Hematopoietic multipotent progenitor cell treated with erythropoietin and hydrocortisone succinate and interleukin-3 and kit ligand, for 8 days (in vitro differentiated cells): Measurements from ENCODE around the gene TMBIM6.
A peak's percentile ranks its signal among the peaks of the same experiment; 100 is the strongest.
"Not testable (repeated sequence)": the region's sequence is repeated elsewhere in the genome, so short reads cannot be mapped to it uniquely, and the experiment has no call there.

Experiments
- DNase-seq: peaks from one replicate; pipeline ENCODE4 v3.0.0-alpha.2; 2015

TMBIM6 gene, protein sequence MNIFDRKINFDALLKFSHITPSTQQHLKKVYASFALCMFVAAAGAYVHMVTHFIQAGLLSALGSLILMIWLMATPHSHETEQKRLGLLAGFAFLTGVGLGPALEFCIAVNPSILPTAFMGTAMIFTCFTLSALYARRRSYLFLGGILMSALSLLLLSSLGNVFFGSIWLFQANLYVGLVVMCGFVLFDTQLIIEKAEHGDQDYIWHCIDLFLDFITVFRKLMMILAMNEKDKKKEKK

DNA sequence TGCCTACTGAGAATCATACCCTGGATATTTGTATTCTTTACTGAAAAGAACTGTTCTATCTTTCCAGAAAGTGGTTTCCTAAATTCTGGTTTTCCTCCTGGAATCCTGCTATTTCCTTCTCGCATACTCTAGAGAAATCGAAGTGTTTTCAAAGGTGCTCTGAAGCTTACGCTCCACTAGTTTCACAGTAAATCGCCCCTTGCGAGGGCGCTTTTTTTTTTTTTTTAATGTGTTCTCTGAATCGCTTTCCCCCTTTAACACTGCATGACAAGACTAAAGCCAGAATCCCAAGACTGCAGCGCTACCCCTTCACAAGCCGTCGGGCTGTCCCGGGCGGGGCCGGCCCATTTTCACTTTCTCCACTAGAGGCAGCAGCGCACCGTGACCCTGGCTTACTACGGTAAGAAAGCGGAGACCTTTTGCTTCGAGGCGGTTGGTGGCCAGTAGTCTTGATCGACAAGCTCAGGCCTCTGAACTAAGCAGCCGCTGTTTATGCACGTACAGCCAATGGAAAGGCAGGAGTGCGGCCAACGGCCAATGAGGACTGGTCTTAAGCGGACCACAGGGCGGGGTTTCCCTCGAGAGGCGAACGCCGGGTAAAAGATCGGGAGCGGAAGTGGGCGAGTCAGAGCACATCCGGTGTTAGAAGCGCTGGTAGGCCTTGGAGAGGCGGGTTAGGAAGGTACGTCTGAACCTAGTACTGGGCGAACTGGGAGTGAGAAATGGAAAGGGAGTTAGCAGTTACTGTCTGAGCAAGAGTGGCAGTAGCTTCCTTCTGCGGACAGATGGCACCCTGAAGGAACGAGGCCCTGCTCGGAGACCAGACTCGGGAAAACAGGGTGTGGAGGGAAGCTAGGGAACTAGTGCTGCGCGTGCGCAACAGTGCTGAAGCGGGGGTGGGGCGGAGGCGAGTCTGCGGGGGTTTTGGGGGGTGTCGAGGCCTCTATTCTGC, at the start of gene TMBIM6:
TSS of gene TMBIM6 (plus strand) at position 628 of the 952 bp plus-strand sequence. CDS start 10,937 bp downstream, outside the sequence.
- DNase-seq, result peak; percentile 100

DNA sequence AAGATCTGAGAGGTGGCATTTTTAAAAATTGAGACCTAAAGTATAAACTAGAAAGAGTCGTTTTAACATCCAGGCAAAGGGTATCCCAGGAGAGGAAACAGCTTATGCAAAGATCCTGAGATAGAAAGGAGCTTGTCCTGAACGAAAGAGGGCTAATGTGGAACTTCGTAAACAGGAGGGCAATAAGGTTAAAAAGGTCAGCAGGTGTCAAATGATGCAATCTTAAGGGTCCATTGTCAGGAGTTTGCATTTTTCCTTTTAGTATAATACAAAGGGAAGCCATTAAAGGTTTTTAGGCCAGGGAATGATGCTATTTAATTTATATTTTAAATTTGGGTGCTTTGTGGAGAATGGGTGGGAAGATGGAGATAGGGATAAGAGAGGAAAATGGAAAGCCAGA, 48.5 kb upstream of the TMBIM6 start:
- no peak for DNase-seq

DNA sequence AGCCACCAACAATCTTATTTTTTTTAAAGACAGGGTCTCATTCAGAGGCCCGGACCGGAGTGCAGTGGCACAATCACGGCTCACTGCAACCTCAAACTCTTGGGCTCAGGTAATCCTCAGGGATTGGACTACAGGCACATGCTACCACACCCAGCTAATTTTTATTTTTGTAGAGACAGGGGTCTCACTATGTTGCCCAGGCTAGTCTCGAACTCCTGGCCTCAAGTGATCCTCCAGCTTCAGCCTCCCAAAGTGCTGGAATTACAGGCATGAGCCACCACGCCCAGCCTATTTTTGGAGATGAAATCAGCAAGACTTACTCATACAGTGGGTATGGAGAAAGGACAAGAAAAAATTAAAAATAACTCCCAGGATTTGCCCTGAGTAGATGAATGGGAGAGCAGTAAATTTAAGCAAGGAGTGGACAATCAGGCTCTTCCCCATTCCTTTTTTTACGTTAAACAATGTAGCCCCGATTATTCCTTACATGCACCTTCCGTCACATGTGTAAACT, 47.4 kb upstream of the TMBIM6 start:
- no peak for DNase-seq

DNA sequence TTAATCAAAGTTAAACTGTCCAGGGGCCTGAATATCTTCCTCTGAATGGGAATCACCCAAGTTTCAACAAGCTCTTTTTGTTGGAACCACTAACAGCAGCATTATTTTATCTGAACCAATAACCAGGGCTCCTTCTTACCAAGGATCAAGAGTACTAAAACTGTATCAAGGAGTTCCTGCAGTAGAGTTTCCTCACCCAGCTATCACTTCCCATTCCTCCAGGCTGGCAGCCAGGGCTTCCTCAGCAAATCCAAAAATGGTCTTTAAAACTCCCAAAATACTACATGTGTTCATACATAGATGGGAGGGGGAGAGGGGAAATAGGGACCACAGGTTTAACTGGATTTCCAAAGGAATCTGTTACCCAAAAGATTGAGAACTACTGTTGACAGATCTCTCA, 44.6 kb upstream of the TMBIM6 start:
- no peak for DNase-seq

DNA sequence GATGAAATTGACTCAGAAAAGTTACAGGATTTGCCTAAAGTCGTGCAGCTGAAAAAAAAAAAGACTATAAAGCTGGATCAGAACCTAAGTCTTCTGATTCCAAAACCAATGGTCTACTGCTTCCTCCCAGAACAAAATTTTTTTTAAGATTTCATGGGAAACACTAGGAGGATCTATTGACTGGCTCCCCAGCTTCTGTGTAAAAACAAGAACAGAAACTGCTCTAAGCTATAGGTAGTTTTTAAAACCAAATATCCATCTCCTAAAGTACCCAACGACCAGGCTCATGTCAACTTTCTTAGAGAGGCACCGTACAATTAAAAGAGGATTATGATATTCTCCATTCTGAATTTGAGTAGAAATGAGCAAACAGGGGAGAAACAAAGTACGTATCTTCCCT, 43.5 kb upstream of the TMBIM6 start:
- DNase-seq, result no peak

DNA sequence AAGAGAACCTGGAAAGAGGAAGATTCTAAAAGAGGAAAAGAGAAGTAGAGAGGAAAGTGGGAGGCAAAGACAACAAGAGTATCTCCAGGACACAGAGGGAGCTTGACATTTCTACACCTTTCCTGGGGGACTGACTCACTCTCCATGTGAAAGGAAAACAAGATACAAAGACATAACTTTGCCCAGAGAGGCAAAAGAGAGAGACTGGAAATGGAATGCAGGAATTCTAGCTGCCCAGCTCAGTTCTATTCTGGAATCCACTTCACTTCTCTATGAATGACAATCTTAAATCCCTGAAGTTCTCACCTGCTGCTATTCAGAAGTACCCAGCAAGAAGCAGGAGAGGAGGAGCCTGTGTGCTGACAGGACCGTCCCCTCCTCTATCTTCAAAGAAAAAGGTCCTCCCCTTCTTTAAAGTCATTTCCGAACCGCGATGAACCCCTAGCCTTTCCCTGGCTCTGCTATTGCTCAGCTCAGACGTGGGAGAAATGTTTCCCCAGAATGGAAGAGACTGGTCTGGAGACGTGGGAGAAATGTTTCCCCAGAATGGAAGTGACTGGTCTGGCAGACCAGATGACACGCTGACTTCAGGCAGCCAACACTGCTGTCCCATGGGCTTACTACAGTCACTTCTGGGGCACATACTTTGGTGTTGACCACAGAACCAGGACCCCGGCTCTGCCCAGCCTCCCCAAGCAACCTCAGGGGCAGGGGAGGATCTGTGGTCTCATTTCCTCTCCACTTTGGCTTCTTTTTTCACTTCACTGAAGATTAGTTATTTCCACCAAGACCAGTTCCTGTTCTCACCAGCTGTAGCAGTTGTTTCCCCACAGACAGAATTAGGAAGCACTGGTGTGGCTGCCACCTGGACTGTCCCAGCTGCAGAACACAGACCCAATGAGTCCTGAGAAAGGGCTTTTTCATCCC, 42.5 kb upstream of the TMBIM6 start:
- DNase-seq, result peak; percentile 16

DNA sequence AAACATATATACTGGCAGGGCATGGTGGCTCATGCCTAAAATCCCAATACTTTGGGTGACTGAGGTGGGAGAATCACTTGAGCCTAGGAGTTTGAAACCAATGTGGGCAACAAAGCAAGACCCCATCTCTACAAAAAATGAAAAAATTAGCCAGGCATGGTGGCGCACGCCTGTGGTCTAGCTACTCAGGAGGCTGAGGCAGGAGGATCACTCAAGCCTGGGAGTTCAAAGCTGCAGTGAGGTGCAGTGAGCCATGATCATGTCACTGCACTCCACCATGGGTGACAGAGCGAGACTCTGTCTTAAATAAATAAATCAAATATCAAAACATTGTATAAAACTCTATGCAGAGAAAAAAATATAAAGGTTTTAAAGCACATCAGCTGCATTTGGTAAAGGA, 39.3 kb upstream of the TMBIM6 start:
- no peak for DNase-seq

DNA sequence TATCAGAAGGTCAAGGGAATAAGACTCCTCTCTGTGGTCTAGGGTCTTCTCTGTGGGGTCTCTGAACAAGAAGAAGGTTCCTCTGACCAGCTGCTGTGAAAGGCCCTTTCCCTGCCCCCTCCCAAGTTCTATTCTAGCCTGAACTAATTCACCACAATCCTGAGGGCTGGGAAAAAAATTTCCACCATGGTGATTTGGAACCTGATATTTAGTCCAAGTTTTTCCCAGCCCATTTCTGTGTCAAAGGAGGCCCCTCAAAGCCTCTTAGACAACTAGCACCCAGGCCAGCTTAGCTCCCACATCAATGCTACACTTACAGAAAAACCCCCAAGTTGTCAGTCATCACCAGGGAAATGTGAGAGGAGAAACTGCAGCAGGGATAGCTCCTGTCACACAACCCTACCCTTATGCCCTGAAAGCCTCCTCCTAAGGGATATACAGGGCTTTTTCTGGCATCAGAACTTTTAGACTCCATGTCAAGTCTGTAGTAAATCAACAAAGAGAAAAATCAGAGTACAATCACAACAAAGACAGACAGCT, 38.6 kb upstream of the TMBIM6 start:
- no peak for DNase-seq

DNA sequence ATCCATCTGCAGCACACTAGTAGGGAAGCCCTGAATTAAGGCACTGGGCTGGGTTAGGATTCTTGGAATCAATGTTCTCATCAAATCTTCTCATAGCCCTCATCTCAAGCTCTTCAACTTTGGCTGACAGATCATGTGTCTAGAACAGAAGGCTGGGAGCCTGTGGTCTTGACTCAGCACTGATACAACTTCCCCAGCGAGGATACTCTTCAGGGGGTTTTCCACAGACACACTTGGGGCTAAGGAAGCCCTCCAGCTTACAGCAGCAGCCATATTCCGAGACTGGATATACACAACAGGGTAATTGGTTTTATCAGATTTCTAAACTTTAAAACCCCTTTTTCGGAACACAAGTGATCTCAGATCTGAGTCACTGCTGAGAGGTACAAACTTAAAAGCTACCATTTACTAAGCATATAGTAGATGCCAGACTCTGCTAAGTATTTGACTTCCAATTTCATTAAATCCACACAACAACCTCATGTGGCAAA, 37.7 kb upstream of the TMBIM6 start:
- no peak for DNase-seq

DNA sequence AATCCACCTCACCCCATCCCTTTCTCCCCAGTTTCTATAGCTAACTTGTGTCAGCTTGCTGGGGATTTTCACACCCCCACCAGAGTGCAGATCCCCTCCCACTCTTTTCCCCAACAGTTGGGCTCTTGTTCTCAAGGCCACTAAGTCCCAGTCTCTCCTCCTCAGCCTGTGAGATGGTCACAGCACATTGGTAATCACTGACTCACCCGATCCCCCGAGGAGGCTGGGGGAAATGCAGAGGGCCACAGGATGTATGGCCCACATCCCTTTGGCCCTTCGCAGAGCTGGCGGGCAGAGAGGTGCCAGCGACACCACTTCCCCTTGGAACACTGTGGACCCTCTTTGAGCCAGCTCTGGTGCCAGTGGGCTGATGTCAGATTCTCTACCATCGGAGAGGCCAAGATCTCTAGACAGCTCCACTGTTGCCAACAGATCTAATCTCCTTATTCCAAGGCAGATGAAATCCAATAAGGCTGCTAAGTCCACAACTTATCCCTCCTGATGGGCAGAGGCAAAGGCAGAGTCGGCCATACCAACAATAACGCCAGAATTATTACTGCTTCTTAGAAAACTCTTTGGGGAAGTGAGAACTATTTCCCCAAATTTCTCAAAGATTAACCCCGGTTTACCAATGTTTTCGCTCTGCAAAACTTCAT, 35.8 kb upstream of the TMBIM6 start:
- DNase-seq, result no peak

DNA sequence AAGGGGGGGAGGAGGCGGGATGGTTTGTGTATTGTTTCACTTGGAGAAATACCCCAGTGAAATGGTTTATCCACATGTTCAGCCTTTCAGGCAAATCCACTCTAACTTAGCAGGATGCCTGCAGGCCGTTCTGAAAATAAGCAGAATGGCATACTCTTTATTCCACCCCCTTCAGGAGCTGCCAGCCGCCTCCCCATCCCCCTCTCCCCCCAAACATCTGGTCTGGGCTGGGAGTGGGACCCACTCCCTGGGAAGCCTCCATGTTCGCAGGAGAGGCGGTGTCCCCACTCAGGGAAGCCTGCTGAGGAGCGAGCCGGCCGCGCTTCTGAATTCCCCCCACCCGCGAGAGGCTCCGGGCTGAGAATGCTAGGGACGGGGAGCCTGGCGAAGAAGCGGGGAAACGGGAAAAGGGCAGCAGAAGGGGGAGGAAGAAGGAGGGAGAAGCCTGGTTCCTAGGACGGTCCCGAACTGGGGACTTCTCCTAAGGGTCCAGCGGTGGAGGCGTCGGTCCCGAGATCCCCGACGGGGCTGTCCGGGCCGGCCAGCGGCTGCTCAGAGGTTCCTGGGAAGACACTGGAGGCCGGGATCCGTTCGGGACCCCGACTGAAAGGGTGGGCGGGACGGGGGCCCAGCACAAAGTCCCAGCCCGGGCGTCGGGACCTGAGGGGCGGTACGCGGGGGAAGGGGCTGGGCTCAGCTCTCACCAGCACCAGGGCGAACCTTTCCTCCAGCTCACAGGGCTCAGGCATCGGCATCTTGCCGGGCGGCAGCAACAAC, 34.8 kb upstream of the TMBIM6 start:
- DNase-seq, result no peak

DNA sequence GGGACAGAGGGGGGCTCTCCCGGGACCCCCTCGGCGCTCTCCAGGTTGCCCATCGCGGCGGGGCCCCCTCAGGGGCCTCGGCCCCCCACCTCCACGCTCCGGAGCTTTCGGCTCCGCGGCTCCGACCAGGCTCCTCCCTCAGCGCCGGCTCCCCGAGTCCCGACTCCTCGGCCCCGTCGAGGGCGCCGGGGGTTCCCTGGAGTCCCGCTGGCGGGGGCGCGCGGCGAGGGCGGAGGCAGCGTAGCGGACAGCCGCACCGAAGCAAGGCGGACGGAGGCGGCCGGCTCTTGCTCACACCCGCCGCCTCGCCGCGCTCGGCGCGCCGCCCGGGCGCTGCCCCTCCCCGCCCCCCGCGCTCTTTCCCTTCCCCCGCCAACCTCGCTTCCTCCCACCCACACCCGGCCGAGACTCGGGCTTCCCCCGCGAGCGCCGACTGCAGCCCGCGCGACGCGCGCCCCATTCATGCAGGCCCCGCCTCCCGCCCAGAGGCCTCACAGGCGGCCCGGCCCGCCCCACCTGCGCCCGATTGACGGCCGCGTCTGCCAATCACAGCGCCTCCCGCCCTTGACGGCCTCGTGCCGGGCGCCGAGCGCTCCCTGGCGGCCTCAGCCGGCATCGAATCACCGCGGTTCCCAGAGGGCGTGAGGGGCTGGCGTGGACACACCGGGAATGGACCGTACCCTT, 34.1 kb upstream of the TMBIM6 start, which contains the start of gene FMNL3:
TSS of gene FMNL3 (minus strand) at position 278 of the 684 bp plus-strand sequence. CDS start at position 53, 225 bp downstream.
- DNase-seq, result peak; percentile 93

DNA sequence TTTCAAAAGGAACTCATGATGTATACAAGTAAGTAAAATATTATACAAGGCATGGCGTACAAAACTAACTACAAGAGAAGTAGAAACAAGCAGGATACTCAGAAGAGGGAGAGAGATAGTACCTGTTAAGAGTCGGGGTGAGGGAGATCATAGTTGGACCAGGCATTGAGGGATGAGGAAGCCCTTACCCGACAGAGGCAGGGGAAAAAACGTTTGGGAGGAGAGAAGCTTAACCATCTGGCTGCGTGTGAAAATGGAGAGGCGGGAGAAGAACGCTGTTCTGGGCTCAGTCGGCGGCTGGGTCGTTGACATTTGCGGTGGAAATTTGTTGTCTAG, 33.6 kb upstream of the TMBIM6 start:
- DNase-seq, result no peak

DNA sequence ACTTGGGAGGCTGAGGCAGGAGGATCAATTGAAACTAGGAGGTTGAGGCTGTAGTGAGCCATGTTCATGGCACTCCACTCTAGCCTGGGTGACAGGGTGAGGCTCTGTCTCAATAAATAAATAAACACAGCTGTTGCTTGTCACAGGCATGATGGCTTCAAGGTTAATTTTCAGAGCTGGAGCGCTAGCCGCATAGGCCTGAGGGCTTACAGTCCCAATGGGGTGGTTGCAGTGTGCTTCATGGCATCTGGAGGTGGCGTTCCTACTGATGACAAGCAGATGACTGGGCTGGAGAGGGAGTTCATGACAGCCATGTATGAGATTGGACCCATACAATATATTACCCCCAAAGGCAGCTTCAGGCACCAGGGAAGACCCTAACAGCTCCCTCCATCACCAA, 32.5 kb upstream of the TMBIM6 start:
- no peak for DNase-seq

DNA sequence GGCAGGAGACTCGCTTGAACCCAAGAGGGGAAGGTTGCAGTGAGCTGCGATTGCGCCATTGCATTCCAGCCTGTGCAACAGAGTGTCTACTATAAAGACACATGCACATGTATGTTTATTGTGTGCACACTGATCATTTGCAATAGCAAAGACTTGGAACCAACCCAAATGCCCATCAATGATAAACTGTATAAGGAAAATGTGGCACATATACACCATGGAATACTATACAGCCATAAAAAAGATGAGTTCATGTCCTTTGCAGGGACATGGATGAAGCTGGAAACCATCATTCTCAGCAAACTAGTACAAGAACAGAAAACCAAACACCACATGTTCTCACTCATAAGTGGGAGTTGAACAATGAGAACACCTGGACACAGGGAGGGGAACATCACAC, 27.4 kb upstream of the TMBIM6 start:
- not testable (repeated sequence) for DNase-seq

DNA sequence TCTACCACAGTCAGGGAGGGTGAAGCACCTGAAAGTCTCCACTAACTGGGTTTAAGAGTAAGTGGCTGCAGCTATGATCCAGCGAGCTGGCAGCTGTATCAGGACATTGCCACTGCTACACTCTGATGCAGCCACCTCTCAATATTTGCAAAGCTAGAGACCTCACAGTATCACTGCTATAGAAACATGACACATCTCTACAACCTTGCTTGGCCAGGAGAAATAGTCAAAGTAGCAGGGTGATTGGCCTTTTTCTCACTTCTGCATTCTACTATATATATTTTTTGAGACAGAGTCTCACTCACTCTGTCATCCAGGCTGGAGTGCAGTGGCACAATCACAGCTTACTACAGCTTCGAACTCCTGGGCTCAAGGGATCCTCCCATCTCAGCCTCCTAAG, 24.8 kb upstream of the TMBIM6 start:
- no peak for DNase-seq

DNA sequence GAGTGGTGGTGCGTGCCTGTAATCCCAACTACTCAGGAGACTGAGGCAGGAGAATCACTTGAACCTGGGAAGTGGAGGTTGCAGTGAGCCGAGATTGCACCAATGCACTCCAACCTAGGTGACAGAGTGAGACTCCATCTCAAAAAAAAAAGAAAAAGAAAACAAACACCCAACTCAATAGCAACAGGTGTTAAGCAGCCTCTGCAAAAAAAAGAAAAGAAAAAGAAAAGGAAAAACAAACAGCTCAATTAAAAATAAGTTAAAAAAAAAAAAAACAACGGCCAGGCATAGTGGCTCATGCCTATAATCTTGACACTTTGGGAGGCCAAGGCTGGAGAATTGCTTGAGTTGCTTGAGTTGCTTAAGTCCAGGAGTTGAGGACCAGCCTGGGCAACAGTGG, 23.6 kb upstream of the TMBIM6 start:
- DNase-seq, result not testable (repeated sequence)

DNA sequence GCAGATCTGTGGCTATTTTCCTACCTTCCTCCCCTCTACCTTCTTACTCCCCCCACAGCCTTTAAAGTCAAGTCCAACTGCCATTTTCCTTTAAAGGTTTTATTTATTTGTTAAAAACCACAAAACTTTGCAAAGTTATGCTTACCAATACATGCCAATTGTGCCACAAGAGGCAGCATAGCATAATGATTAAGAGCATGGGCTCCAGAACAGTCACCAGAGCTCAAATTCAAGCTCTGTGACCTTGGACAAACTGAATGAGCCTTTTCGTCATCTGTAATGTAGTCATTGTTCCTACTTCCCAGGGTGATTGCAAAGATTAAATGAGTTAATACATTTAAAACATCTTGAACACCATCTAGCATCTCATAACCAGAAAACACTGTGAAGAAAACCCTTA, 21.1 kb upstream of the TMBIM6 start:
- DNase-seq, result no peak

DNA sequence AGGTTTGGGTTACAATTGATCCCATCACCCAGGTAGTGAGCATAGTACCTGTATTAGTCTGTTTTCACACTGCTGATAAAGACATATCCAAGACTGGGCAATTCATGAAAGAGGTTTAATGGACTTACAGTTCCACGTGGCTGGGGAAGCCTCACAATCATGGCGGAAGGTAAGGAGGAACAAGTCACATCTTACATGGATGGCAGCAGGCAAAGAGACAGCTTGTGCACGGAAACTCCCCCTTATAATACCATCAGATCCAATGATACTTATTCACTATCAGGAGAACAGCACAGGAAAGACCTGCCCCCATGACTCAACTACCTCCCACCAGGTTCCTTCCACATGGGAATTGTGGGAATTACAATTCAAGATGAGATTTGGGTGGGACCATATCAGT, 20.0 kb upstream of the TMBIM6 start:
- DNase-seq, result not testable (repeated sequence)

DNA sequence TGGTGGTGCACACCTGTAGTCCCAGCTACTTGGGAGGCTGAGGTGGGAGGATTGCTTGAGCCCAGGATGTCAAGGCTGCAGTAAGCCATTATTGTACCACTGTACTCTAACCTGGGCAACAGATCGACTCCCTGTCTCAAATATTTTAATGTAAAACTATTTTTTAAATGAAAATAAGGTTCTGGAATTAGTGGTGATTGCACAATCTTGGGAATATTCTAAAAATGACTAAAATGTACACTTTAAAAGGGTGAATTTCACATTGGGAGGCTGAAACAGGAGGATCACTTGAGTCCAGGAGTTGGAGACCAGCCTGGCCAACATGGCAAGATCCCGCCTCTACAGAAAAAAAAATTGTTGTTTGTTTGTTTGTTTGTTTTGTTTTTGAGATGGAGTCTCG, 12.9 kb upstream of the TMBIM6 start:
- no peak for DNase-seq
